DMS79 (cell line): ENCODE data around the gene NUPR1.
A peak's percentile ranks its signal among the peaks of the same experiment; 100 is the strongest.
"Not testable (repeated sequence)": the region's sequence is repeated elsewhere in the genome, so short reads cannot be mapped to it uniquely, and the experiment has no call there.

Experiments used
- DNase-seq: peaks from one replicate; lab custom pipeline; 2025; lab: John Stamatoyannopoulos, UW

The NUPR1 gene

DNA sequence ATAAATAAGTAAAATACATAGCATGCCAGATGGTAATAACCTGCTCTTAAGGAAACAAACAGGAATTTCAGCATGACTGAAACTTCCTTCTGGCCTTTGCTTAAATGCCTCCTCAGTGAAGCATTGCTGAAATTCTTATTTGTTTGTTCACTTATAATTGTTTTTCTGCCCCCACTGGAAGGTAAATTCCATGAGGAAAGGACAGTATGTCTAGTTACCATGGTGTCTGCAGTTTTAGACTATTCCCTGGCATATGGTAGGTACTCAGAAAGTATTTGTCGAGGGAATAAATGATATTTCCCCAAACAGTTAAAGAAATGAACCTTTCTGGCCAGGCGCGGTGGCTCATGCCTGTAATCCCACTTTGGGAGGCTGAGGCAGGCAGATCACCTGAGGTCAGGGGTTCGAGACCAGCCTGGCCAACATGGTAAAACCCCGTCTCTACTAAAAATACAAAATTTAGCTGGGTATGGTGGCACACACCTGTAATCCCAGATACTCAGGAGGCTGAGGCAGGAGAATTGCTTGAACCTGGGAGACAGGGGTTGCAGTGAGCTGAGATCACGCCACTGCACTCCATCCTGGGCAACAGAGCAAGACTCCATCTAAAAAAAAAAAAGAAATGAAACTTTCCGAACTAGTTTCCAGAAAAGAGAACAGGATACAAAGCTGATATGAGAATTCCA, 11.5 kb downstream of the NUPR1 start:
- not testable (repeated sequence) for DNase-seq

DNA sequence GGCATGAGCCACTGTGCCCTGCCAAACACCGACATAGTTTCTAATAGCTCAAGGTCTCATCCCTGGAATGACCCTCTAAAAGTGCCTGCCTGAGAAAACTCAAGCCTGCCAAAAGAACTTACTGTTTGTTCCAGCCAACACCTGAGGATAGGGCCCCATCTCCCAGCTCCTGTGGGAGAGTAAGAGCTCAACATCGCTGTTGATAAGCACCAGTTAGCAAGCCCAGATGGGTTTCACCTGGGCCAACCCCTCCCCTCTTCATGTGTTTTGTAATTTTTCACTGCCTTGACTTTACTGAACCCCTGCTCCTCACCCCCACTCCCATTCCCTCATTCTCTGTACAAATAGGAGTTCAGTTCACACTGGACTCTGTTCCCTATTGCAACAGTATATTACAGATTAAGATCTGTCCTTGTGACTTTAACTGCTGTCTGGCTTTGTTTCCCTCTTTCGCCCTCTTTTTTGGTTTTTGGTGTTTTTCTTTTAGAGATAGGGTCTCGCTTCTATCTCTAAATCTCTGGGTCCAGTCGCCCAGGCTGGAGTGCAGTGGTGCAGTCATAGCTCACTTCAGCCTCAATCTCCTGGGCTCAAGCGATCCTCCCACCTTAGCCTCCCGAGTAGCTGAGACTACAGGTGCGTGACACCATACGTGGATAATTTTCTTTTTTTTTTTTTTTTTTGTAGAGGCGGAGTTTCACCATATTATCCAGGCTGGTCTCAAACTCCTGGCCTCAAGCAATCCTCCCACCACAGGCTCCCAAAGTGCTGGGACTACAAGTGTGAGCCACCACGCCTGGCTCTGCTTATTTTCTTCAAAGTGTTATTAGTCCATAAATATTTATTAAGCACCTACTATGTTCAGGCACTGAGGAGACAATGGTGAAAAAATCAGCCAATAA, 12.3 kb downstream of the NUPR1 start:
- no peak for DNase-seq

DNA sequence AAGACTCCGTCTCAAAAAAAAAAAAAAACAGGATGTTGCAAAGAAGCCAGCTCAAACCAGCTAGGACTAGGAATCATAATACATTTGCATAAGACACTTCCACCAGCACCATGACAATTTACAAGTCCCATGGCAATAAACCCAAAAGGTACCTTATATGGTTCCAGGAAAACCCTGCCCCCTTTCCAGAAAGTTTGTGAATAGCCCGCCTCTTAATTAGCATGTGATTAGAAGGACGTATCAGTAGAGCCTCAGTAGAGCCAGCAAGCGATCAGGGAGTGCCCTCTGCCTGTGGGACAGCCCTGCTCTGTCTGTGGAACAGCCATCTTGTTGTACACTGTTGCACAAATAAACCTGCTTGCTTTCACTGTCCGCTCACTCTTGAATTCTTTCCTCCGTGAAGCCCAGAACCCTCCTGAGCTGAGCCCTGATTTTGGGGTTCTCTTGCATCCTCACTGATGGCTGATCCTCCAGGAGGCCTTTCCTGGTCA, 14.0 kb downstream of the NUPR1 start:
- no peak for DNase-seq

DNA sequence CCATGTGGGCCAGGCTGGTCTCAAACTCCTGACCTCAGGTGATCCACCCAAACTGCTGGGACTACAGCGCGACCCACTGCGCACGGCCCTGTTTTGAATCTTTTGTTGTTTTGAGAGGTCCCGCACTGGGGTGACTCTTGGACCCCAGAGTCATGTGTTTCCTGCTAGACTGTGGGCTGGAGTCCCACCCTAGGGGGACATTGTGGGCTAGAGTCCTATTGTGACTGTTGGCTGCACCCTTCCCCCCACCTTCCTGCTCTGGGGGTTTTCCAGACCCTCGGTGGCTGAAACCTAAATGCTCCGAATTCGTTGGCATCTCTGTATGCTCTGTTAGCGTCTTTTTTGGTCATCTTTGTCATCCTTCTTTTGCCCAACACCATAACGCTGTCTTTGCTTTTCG, 16.0 kb downstream of the NUPR1 start:
- DNase-seq = no peak

DNA sequence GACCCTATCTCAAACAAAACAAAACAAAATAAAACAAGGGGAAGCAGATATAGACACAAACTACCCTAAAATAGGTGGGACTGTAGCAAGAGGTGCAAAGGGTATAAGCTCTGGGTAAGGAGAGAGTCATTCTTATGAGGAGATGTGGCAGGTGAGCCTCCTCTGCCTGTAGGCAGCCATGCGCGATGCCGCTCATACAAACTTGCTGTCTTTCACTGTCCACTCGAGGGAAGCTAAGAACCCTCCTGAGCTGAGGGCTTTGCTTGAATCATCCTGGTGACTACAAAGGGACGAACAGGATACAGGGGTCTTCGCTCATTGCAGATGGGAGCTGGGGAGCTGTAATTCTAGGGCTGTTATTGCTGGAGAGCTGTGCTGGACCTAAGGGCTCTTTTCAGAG, 17.3 kb downstream of the NUPR1 start:
- DNase-seq = no peak

DNA sequence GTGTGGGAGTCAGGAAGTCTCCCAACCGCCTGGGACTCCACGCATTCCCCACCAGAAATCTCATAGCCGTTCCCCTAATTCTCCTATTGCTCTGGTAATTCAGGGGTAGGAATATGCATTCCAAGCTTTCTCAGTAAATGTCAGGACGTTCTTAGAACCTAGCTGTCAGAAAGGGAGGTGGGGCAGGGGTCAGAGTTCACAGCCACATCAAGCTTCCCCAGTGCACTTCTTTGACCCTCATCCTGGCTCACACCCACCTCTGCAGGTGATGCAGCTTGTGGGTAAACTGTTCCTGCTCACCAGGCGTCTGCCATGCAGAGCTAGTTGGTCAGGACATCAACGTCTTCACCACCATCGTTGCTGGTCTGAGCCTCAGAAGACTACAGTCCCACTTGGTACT, 18.1 kb downstream of the NUPR1 start:
- DNase-seq = no peak

DNA sequence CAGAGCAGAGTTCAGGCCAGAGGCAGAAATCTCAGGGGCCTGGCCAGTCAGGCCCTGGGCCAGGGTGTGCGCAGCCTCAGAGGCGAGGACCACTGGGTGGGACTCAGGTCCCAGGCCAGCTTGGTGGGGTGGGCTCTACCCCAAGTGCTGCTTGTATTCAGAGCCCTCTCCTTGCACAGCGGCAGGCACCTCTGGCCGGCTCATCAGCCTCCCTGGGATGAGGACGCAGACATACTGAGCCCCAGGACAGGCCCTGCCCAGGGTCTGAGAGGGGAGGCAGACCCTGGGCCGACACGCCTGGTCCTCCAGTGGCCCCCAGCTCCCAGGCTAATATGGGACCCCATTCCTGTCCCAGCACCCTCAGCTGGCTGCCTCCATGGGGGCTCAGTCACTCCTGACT, 24.5 kb downstream of the NUPR1 start:
- DNase-seq = no peak

DNA sequence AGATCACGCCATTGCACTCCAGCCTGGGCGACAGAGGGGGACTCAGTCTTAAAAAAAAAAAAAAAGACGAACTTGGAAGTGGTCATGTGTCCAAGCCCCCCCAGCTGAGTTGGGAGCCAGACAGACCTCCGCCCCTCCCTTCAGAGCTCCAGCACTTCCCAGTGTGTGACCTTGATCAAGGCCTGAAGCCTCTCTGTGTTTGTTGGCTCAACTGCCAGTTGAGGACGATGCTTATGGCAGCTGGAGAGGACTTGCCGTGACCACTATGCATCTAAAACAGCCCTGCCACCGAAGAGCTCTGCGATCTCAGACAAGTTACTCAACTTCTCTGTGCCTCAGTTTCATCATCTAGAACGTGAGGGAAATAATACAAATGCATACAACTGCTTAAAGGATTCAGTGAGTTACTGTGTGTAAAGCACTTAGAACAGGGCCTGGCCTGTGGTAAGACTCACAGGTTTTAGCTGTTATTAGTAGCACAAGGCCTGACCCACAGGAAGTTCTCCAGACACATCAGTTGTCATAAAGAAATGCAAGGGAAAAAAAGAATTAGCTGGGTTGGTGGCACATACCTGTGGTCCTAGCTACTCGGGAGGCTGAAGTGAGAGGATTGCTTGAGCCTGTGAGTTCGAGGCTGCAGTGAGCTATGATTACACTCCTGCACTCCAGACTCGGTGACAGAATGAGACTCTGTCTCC, 25.1 kb downstream of the NUPR1 start:
- no peak for DNase-seq

DNA sequence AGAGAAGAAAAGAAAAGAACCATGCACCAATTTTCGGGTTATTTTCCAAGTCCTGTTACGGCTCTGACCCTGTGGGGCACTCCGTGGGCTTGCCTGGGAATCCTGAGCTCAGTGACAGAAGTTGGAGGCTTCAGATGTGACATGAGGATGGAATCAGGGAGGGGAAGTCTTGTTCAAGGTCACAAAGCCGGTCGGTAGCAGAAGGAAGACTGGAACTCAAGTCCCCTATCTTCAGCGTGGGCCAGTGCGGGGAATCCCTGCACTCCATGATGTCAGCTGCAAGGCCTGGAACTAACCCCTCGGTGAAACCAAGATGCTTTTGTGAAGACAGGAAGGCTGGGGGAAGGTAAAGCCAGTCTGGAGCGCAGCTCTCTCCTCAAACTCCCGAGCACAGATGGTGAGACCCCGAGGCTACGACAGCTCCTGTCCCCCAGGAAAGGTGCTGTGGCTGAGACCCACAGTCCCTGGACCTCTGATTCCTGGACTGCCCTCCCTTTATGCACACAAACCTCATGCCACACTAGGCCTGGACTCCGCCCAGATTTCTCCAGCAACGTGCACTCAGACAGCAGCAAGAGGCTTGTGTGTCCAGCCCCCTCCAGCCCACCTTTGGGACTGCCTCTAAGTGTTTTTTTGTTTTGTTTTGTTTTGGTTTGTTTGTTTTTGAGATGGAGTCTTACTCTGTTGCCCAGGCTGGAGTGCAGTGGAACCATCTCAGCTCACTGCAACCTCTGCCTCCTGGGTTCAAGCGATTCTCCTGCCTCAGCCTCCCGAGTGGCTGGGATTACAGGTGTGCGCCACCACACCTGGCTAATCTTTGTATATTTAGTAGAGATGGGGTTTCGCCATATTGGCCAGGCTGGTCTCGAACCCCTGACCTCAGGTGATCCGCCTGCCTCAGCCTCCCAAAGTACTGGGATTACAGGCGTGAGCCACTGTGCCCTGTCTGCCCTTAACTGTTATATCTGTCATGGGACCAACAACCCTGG, 26.7 kb downstream of the NUPR1 start:
- no peak for DNase-seq

DNA sequence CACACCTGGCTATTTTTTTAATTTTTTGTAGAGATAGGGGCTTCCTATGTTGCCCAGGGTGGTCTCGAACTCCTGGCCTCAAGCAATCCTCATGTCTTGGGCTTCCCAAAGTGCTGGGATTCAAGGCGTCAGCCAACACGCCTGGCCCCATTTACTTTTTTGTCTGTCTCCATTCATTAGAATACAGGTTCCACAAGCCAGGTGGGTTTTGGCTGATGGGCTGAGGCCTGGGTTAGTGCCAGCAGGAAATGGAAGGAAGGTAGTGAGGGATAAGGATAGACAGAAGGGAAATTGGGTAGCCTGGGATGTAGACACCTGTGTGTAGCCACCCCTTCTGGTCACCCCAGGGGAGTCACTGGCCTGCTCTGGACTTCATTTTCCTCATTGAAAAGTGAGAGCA, 27.7 kb downstream of the NUPR1 start:
- no peak for DNase-seq

DNA sequence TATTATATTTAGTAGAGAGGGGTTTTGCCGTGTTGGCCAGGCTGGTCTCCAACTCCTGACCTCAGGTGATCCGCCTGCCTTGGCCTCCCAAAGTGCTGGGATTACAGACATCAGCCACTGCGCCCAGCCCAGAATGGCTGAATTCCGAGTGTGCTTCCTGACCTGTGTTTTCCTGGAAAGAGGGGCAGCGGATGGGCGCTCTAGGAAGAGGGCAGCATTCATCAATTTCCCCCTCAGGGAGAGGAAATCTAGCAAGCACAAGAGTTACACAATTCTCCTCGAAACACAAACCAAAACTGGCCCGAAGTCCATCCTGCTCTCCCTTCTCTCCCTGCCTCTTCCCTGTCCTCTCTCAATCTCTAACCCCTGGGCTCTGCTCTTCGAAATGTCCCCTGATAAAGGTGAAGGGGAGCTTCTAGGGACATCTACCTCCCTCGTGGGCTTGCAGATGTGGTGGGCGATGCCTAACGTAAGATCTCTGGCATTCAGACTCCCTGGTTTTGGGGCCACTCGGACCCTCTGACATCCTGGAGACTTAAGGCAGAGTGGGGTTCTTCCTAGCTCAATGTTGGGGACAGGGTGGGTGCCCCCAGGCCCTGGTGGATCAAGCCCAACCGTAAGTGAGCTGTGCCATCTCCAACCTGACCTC, 33.2 kb downstream of the NUPR1 start:
- no peak for DNase-seq

DNA sequence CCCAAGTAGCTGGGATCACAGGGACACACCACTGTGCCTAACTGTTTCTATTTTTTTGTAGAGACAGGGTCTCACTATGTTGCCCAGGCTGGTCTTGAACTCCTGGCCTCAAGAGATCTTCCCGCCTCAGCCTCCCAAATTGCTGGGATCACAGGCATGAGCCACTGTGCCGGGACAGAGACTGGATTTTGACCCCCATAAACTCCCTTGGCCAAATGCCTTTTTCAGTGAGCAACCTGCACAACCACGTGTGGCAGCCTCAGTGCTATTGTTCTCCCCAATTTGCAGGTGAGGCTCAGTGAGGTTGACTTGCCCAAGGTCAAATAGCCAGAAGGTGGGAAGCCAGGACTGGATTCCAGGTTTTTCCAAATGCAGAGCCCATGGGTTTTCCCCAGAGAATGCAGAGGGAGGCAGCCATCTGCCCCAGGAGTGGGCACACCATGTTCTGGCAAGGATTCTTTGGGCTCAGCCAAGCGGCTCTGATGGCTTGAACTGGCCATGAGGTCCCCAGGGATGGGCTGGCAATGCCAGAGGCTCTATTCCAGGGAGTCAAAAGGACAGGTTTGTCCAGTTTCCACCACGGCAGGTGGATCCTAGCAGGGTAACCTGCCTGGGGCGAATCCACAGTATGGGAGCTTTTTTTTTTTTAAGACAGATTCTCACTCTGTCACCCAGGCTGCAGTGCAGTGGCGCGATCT, 33.9 kb downstream of the NUPR1 start:
- DNase-seq = peak; percentile 79

DNA sequence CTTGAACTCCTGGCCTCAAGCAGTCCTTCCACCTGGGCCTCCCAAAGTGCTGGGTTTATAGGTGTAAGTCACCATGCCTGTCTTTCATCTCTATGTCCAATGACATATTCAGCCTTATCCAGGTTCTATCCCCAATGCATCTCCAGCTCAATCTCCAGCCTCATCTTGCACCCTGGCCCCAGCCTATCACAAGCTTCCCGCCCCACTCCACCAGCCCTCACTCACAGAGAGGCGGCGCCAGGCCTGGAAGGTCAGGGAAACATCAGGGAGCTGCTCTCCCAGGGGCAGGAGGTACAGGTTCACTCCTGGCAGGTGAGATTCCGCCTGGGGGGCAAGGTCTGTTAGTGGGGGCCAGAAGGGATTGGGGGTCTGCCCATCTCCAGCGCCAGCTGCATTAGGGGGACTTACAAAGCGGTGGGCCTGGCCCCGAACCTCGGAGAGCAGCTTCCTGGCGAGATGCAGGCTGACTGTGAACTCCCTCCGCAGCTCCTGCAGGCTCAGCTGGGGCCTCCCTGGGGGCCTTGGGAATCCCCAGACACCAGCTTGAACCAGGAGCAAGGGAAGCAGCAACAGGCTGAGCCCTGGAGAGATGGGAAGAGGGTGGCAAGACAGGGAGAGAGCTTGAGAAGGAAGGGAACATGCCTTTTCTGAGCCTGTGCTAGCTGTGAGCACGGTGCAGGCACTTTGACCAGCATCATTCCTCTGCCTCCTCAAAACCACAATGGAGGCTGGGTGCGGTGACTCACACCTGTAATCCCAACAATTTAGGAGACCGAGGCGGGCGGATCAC, 35.1 kb downstream of the NUPR1 start:
- no peak for DNase-seq

DNA sequence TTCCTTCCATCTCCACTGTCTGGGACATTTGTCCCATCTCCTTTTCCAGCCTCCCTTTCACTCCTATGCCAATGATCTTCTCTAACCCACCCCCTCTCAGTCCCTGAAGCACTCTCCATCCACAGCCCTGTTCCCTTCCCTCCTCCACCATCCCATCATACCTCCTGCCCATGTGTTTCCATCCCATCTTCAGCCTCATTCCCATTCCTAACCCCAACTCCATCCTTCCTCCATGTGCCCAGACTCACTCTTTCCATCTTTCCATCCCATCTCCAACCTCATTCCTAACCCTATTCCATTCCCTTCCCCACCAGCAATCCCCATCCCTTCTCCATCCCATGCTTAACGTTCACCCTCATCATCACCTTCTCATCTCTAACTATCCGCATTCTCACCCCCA, 36.5 kb downstream of the NUPR1 start:
- no peak for DNase-seq

DNA sequence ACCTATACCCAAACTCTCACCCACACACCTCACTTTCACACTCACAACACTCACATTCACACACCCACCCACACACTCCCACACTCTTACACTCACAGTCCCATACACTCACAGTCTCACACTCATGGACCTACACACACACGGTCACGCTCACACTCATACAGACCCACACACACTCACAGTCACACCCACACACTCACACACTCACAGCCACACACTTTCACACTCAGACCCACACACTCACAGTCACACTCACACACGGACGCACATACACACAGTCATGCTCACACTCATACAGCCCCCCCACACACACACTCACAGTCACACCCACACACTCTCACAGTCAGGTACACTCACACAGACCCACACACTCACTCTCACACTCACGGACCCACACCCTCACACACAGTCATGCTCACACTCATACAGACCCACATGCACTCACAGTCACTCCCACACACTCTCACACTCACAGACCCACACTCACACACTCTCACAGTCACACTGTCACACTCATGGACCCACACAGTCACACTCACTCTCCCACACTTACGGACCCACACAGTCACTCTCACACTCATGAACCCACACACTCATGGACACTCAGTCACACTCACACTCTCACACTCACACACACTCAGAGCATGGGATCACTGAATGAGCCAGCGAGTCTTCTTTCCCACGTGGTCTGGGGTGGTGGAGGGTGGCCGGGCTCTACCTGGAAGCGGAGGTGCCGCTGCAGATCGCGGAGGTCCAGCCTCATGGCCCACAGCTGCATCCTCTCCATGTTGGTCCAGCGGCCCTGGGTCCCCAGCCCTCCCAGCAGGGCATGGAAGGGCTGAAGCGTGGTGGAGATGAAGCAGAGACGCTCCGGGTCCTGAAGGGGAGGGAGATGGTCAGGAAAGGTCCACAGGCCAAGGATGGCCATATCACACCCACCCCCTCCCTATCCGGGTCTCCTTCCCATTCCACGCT, 37.2 kb downstream of the NUPR1 start:
- no peak for DNase-seq

DNA sequence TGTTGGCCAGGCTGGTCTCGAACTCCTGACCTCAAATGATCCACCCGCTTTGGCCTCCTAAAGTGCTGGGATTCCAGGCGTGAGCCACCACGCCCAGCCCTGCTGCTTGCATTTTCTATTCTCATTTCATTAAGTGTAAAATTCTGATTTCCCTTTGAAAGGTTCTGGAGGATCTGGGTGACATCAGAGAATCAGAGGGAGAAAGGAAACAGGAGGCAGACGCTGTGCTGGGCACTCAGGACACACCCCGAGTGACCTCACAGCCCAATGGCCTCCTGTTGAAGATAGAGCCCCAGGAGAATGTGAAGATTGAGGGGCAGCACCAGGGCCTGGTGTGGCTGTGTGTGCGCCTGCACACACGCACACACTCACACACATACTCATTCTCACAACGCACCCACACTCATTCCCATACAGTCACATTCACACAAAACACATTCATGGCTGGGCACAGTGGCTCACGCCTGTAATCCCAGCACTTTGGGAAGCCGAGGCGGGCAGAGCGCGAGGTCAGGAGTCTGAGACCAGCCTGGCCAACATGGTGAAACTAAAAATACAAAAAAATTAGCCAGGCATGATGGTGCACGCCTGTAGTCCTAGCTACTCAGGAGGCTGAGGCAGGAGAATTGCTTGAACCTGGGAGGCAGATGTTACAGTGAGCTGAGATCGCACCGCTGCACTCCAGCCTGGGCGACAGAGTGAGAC, 38.1 kb downstream of the NUPR1 start:
- DNase-seq = not testable (repeated sequence)

DNA sequence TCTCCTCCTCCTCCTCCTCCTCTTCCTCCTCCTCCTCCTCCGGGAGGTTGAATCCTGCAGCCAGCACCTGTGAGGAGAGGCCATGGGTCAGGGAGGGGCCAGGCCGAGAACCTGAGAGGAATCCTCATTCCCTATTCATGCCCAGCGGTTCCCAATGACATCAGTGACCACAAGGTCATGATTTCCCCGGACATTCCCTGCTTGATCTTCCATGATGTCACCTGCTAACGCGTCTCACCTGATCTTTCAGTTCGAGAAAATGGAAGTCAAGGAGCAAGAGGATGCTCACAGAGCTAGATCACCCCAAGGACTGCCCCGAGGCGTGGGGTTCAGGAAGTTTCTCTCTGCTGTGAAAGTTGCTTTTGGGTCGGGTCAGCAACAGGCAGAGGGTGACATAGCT, 38.9 kb downstream of the NUPR1 start:
- no peak for DNase-seq
